HepG2 (cell line): ENCODE measurements around the gene CST8. TPM values are rescaled to one million over a fixed set of nuclear protein-coding genes. Genes with fewer than 3 reads are reported as not detected.

Experiments
- PHF20 ChIP-seq: sonication (generic); formaldehyde crosslinking; IDR thresholded peaks from 2 replicates; pipeline ENCODE4 v1.5.0; 2020; ENCODE audit warnings: mild to moderate bottlenecking, missing genetic modification reagents
- SALL1 ChIP-seq: sonication (generic); formaldehyde crosslinking; IDR thresholded peaks from 2 replicates; pipeline ENCODE4 v1.8.0; 2022; ENCODE audit warnings: mild to moderate bottlenecking, missing genetic modification reagents
- SALL2 ChIP-seq: sonication (generic); formaldehyde crosslinking; IDR thresholded peaks from 2 replicates; pipeline ENCODE4 v1.8.1; 2023; ENCODE audit warnings: mild to moderate bottlenecking, missing genetic modification reagents, inconsistent platforms
- ZBTB42 ChIP-seq: sonication (generic); formaldehyde crosslinking; IDR thresholded peaks from 2 replicates; pipeline ENCODE4 v1.5.0; 2020; ENCODE audit warnings: mild to moderate bottlenecking, missing genetic modification reagents
- ZNF776 ChIP-seq: sonication (generic); formaldehyde crosslinking; IDR thresholded peaks from 2 replicates; pipeline ENCODE4 v1.4.0; 2020; ENCODE audit warnings: mild to moderate bottlenecking, missing genetic modification reagents
- ZNF788 ChIP-seq: sonication (generic); formaldehyde crosslinking; IDR thresholded peaks from 2 replicates; pipeline ENCODE4 v1.5.0; 2020; ENCODE audit warnings: mild to moderate bottlenecking, missing genetic modification reagents, borderline replicate concordance
- polyA plus RNA-seq, 8 experiments: library from polyadenylated mRNA; depleted of rRNA in 3 of 8; stranded (reverse) in 7 of 8; unstranded in 1 of 8; fragments of >200 nt; fragmentation: Illumina TruSeq in 4 of 8; extraction: Trizol in 4 of 8; gene quantifications; 2 replicates each; pipeline versions ENCODE4 v1.2.1 to v1.2.3, GENCODE V29; 2011 to 2016; ENCODE audit warnings: low read depth in 4 of 8, missing spikeins in 1 of 8, mixed read lengths in 1 of 8; ENCODE audit not compliant: insufficient read depth in 1 of 8
- total RNA-seq, 5 experiments: library from RNA; depleted of rRNA; stranded (reverse); fragments of >200 nt; fragmentation: Illumina TruSeq; extraction: Trizol; gene quantifications; 2 replicates each; pipeline ENCODE4 v1.2.3, GENCODE V29; 2016; ENCODE audit warnings: low read depth in 1 of 5
- TF ChIP-seq, protein P1 (sequence below), 2 experiments: sonication (generic) in 1 of 2; formaldehyde crosslinking in 1 of 2; IDR thresholded peaks; 2 replicates each; pipeline versions ENCODE4 v1.4.0 to v1.6.1; 2016 to 2020; ENCODE audit warnings: borderline replicate concordance in 1 of 2, low read depth in 1 of 2, mild to moderate bottlenecking in 1 of 2, missing genetic modification reagents in 1 of 2
- TF ChIP-seq, protein P2 (sequence below): IDR thresholded peaks from 2 replicates; pipeline ENCODE4 v1.6.1; 2018; ENCODE audit warnings: missing genetic modification reagents
- TF ChIP-seq, protein P3 (sequence below): sonication (generic); formaldehyde crosslinking; IDR thresholded peaks from 2 replicates; pipeline ENCODE4 v1.4.0; 2020; ENCODE audit warnings: missing genetic modification reagents
- TF ChIP-seq, protein P4 (sequence below): sonication (generic); formaldehyde crosslinking; IDR thresholded peaks from 2 replicates; pipeline ENCODE4 v1.4.0; 2020; ENCODE audit warnings: mild to moderate bottlenecking, low read depth, missing genetic modification reagents

The CST8 gene
- total and polyA plus RNA-seq, 2 of the 13 experiments (the other 11 are each of a cell fraction or from before 2014, with no cell fraction given): not detected

DNA sequence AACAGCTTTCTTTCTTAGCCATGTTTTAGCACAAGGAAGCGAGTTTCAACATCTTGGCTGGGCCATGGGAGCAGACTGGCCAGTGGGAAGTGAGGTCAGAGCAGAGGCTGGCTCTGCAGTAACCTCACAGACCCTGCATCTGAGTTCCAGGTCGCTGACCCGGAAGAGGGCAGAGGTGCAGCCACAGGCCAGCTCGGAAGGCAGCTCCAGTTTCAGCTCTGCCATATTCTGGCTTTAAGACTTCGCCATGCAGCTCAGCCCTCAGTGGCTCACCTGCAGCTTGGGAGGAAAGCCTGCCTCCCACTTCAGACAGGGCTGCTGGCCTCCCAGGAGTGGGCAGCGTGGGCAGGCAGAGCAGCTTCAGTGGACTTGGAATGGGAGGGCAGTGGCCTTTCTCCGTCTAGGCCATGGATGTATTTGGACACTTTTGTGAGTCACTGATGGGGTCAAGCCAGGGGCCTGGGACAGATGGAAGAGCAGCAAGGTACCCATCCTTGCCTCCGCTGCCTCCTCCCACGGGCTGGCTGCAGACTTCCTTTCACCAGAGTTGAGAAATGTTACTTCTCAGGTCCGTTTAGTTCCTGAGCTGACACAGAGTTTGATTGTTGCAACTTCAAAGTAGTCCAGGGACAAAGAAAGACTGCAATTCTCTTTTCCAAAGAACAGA is 18.5 kb downstream of the CST8 start (continued):
- TF ChIP-seq SALL1 (CRISPR knock-in tag) (peak; percentile 34; the same call in 1 of the 2 replicates), SALL2 (CRISPR knock-in tag) (no peak; the same call in 1 of the 2 replicates), ZNF776 (CRISPR knock-in tag) (no peak), PHF20 (CRISPR knock-in tag) (peak; percentile 51; the same call in 1 of the 2 replicates), ZNF788 (CRISPR knock-in tag) (peak; percentile 26; the same call in 1 of the 2 replicates), ZBTB42 (CRISPR knock-in tag) (no peak)
- TF ChIP-seq, protein P1, sequence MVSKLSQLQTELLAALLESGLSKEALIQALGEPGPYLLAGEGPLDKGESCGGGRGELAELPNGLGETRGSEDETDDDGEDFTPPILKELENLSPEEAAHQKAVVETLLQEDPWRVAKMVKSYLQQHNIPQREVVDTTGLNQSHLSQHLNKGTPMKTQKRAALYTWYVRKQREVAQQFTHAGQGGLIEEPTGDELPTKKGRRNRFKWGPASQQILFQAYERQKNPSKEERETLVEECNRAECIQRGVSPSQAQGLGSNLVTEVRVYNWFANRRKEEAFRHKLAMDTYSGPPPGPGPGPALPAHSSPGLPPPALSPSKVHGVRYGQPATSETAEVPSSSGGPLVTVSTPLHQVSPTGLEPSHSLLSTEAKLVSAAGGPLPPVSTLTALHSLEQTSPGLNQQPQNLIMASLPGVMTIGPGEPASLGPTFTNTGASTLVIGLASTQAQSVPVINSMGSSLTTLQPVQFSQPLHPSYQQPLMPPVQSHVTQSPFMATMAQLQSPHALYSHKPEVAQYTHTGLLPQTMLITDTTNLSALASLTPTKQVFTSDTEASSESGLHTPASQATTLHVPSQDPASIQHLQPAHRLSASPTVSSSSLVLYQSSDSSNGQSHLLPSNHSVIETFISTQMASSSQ (IDR thresholded peaks at IDR 0.05; ENCODE audit: low read depth): no peak
- TF ChIP-seq, protein P1 (CRISPR knock-in tag; IDR thresholded peaks at IDR 0.05; ENCODE audit: borderline replicate concordance): no peak
- TF ChIP-seq, protein P2, sequence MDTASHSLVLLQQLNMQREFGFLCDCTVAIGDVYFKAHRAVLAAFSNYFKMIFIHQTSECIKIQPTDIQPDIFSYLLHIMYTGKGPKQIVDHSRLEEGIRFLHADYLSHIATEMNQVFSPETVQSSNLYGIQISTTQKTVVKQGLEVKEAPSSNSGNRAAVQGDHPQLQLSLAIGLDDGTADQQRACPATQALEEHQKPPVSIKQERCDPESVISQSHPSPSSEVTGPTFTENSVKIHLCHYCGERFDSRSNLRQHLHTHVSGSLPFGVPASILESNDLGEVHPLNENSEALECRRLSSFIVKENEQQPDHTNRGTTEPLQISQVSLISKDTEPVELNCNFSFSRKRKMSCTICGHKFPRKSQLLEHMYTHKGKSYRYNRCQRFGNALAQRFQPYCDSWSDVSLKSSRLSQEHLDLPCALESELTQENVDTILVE (CRISPR knock-in tag): no peak
- TF ChIP-seq, protein P3, sequence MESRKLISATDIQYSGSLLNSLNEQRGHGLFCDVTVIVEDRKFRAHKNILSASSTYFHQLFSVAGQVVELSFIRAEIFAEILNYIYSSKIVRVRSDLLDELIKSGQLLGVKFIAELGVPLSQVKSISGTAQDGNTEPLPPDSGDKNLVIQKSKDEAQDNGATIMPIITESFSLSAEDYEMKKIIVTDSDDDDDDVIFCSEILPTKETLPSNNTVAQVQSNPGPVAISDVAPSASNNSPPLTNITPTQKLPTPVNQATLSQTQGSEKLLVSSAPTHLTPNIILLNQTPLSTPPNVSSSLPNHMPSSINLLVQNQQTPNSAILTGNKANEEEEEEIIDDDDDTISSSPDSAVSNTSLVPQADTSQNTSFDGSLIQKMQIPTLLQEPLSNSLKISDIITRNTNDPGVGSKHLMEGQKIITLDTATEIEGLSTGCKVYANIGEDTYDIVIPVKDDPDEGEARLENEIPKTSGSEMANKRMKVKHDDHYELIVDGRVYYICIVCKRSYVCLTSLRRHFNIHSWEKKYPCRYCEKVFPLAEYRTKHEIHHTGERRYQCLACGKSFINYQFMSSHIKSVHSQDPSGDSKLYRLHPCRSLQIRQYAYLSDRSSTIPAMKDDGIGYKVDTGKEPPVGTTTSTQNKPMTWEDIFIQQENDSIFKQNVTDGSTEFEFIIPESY (CRISPR knock-in tag): no peak
- TF ChIP-seq, protein P4, sequence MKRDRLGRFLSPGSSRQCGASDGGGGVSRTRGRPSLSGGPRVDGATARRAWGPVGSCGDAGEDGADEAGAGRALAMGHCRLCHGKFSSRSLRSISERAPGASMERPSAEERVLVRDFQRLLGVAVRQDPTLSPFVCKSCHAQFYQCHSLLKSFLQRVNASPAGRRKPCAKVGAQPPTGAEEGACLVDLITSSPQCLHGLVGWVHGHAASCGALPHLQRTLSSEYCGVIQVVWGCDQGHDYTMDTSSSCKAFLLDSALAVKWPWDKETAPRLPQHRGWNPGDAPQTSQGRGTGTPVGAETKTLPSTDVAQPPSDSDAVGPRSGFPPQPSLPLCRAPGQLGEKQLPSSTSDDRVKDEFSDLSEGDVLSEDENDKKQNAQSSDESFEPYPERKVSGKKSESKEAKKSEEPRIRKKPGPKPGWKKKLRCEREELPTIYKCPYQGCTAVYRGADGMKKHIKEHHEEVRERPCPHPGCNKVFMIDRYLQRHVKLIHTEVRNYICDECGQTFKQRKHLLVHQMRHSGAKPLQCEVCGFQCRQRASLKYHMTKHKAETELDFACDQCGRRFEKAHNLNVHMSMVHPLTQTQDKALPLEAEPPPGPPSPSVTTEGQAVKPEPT (CRISPR knock-in tag): 0 out of 2 replicates have a peak, but pooled peaks have one; percentile 22
